ENCODE measurements around the gene ZBED5. TPM values are rescaled to one million over a fixed set of nuclear protein-coding genes. Genes with fewer than 3 reads are reported as not detected.

ZBED5 gene
- total RNA-seq, 2 experiments from 2014 or later = 71.1 to 72.0 TPM

DNA sequence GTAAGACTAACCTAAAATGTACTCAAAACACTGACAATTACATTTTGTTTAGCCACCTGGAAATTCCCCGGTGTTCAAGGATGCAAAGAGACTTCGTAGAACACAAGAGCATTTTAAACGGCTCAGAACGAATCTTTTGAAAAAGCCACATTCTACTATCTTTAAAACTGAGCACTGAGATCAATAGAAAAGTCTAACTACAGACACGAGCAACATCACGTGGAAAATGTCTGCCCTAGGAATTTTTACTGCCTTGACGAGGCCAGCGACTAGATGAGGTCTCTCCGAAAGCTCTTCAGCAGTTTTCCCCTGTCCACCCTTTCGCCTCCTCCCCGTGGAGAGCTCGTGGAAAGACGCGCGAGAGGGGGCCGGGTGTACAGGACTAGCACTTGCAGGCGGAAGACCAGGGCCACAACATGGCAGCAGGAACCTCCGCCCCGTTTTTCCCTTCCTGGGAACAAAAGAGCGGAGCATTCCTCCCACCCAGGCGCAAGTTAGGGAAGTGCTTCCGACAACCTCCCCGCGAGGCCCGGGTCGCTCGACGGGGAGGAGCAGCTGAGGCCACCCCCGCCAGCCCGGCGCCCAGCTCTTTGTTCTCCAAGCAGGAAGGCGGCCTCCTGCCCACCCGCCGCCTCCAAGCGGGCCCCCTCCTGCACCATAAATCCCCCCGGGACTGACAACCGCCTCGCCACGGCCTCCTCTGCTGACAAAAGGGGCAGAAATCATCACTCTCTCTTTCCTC, 50.2 kb downstream of the ZBED5 start:
- Mint-ChIP-seq H3K4me3 (peak overlapping the region; percentile 99), H3K36me3 (ENCODE audit: low read depth) (peaks cover 65% of the 10 kb centered on the region)
- intact Hi-C loops (cut with DNase I, micrococcal nuclease) = loop anchor here (2.0 to 5.0 kb wide), 6 partner anchors 13 to 1495 kb away; partner anchors contain the start of genes TMEM41B (in 1 of the 2) and USP47 (in 1 of the 2)

DNA sequence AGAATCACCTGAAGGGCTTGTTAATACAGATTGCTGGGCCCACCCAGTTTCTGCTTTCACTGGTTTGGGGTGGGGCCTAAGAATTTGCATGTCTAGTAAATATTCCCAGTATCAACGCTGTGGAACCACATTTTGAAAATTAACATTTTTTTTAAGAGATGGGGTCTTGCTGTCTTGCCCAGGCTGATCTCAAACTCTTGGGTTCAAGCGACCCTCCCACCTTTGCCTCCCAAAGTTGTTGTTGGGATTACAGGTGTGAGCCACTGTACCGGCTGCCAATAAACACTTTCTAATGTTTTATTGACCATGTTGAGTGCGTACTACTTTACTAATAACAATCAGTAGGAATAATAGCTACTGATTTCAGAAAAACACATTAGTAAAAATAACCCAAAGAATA, 51.6 kb downstream of the ZBED5 start:
- Mint-ChIP-seq H3K27me3 (no peaks in the 10 kb centered on the region), H3K27ac (peak overlapping the region; percentile 100), H3K4me1 (ENCODE audit: low read depth) (peaks cover 78% of the 10 kb centered on the region), H3K4me3 (peak overlapping the region; percentile 99), H3K36me3 (ENCODE audit: low read depth) (peaks cover 80% of the 10 kb centered on the region), H3K9me3 (no peaks in the 10 kb centered on the region)
- Histone ChIP-seq H3K4me3 (ENCODE audit: low read length) (no peak overlapping the region), H3K4me1 (ENCODE audit: insufficient read depth, low read length) (peaks cover 46% of the 10 kb centered on the region), H3K27me3 (ENCODE audit: control insufficient read depth in 1 of 2, insufficient read depth in 2 of 2, low read length in 2 of 2) (no peaks in the 10 kb centered on the region), H3K27ac (ENCODE audit: low read depth in 1 of 2, low read length in 2 of 2) (peak overlapping the region in 1 of 2 donors; percentile 16), H3K9me3 (ENCODE audit: control insufficient read depth in 1 of 2, insufficient read depth in 1 of 2, low read length in 2 of 2) (no peaks in the 10 kb centered on the region), H3K36me3 (ENCODE audit: insufficient read depth, low read length) (peaks cover 60% of the 10 kb centered on the region)
- no peak for ATAC-seq (ENCODE audit: poor library complexity)
- no peak for TF ChIP-seq CTCF (IDR thresholded peaks at IDR 0.05)
- intact Hi-C loops (cut with DNase I, micrococcal nuclease) = loop anchor here (2.0 to 5.0 kb wide), 4 partner anchors 53 to 1494 kb away; partner anchors contain the start of genes TMEM41B (in 1 of the 2) and USP47 (in 1 of the 2)
- no peak for DNase-seq
- ChIA-PET POLR2A (interaction anchor here (0.6 to 4.5 kb wide), 5 partner anchors 10 to 1120 kb away, joined by 3 to 478 read pairs (median 5); partner anchors contain the start of gene ZBED5), CTCF (interaction anchor here (1.0 to 1.8 kb wide), 2 partner anchors 14 to 72 kb away, joined by 3 to 4 read pairs; no protein-coding TSS in a partner anchor)

More for the DNA sequence above, 50.2 kb downstream of the ZBED5 start:
- H3K27ac Mint-ChIP-seq = peak overlapping the region; percentile 100
- peak; percentile 10 to 65 (median 34) for DNase-seq
- Histone ChIP-seq H3K9me3 (ENCODE audit: control insufficient read depth in 1 of 2, insufficient read depth in 1 of 2, low read length in 2 of 2) (no peaks in the 10 kb centered on the region), H3K36me3 (ENCODE audit: insufficient read depth, low read length) (peaks cover 45% of the 10 kb centered on the region), H3K4me1 (ENCODE audit: insufficient read depth, low read length) (peaks cover 33% of the 10 kb centered on the region), H3K27ac (ENCODE audit: low read depth in 1 of 2, low read length in 2 of 2) (peak overlapping the region; percentile 95 to 99), H3K27me3 (ENCODE audit: control insufficient read depth in 1 of 2, insufficient read depth in 2 of 2, low read length in 2 of 2) (no peaks in the 10 kb centered on the region), H3K4me3 (ENCODE audit: low read length) (peak overlapping the region; percentile 86)
- no peaks in the 10 kb centered on the region for H3K9me3 Mint-ChIP-seq
- ATAC-seq (ENCODE audit: poor library complexity) = no peak
- peaks cover 67% of the 10 kb centered on the region for H3K4me1 Mint-ChIP-seq (ENCODE audit: low read depth)
- POLR2A ChIA-PET = interaction anchor here (0.7 to 4.5 kb wide), 15 partner anchors 8 to 349 kb away, joined by 3 to 478 read pairs (median 27); partner anchors contain the start of genes CTR9 and ZBED5
- no peaks in the 10 kb centered on the region for H3K27me3 Mint-ChIP-seq
- CTCF ChIA-PET = interaction anchor here (1.5 to 3.0 kb wide), 2 partner anchors 15 to 51 kb away, joined by 4 to 16 read pairs; partner anchors contain the start of gene ZBED5
- no peak for TF ChIP-seq CTCF (IDR thresholded peaks at IDR 0.05)

DNA sequence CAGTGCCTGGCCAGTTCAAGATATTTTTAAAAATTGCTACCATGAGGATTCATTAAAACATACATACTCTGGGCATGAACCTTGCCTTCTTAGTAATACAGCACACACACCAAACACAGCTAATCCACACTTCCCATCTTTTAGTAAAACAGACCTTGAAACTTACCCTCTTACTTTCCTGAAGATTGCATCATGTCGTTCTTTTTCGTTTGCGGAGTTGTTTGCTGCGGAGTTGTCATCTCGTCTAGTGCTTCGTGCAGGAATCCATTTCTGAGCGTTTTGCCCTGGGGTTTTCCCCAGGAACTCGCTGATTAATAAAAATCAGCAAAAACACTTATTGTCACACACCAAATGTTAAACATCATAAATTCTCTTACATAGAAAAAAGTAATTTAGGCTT, 52.1 kb downstream of the ZBED5 start:
- peaks cover 85% of the 10 kb centered on the region for H3K36me3 Mint-ChIP-seq (ENCODE audit: low read depth)
- peak overlapping the region; percentile 99 for H3K4me3 Mint-ChIP-seq
- intact Hi-C loops (cut with DNase I, micrococcal nuclease) = loop anchor here (2.0 to 5.0 kb wide), 4 partner anchors 53 to 1493 kb away; partner anchors contain the start of genes TMEM41B (in 1 of the 2) and USP47 (in 1 of the 2)
- no peaks in the 10 kb centered on the region for H3K9me3 Mint-ChIP-seq
- no peaks in the 10 kb centered on the region for H3K27me3 Mint-ChIP-seq
- CTCF ChIA-PET = interaction anchor here (1.2 to 1.8 kb wide), 2 partner anchors 13 to 73 kb away, joined by 3 to 4 read pairs; no protein-coding TSS in a partner anchor
- no peak for DNase-seq
- peak overlapping the region; percentile 100 for H3K27ac Mint-ChIP-seq
- peaks cover 64% of the 10 kb centered on the region for H3K36me3 ChIP-seq (ENCODE audit: insufficient read depth, low read length)
- H3K4me3 ChIP-seq (ENCODE audit: low read length) = no peak overlapping the region
- peaks cover 48% of the 10 kb centered on the region for H3K4me1 ChIP-seq (ENCODE audit: insufficient read depth, low read length)
- POLR2A ChIA-PET = interaction anchor here (0.6 to 5.3 kb wide), 6 partner anchors 10 to 1121 kb away, joined by 3 to 478 read pairs (median 20); partner anchors contain the start of gene ZBED5
- ATAC-seq (ENCODE audit: poor library complexity) = no peak
- peaks cover 83% of the 10 kb centered on the region for H3K4me1 Mint-ChIP-seq (ENCODE audit: low read depth)
- no peaks in the 10 kb centered on the region for H3K9me3 ChIP-seq (ENCODE audit: control insufficient read depth in 1 of 2, insufficient read depth in 1 of 2, low read length in 2 of 2)
- H3K27ac ChIP-seq (ENCODE audit: low read depth in 1 of 2, low read length in 2 of 2) = peak overlapping the region in 1 of 2 donors; percentile 16
- no peaks in the 10 kb centered on the region for H3K27me3 ChIP-seq (ENCODE audit: control insufficient read depth in 1 of 2, insufficient read depth in 2 of 2, low read length in 2 of 2)
- no peak for TF ChIP-seq CTCF (IDR thresholded peaks at IDR 0.05)

Measured in CD4-positive, alpha-beta T cell (primary cell).